Thymus (tissue), 11 donors: ENCODE data around the gene RBCK1. TPM values are rescaled to one million over a fixed set of nuclear protein-coding genes. Genes with fewer than 3 reads are reported as not detected.

ENCODE experiments used
- DNase-seq, 9 donors: peaks; one replicate each; pipeline ENCODE4 v3.0.0-alpha.2; 2013; ENCODE audit warnings: low spot score in 9 of 9, low read depth in 6 of 9, missing footprints in 1 of 9
- H3K27ac ChIP-seq, 2 donors: one replicate each; pipeline ENCODE4 v1.5.1; 2013; ENCODE audit warnings: control low read depth in 1 of 2, low read depth in 1 of 2, low read length in 1 of 2, mild to moderate bottlenecking in 1 of 2, moderate library complexity in 1 of 2
- H3K27me3 ChIP-seq, 2 donors: one replicate each; pipeline ENCODE4 v1.5.1; 2013; ENCODE audit warnings: low read length in 1 of 2; ENCODE audit not compliant: control insufficient read depth in 2 of 2, insufficient read depth in 1 of 2
- H3K36me3 ChIP-seq, 2 donors: one replicate each; pipeline ENCODE4 v1.5.1; 2013; ENCODE audit warnings: low read length in 1 of 2, mild to moderate bottlenecking in 1 of 2, moderate library complexity in 1 of 2; ENCODE audit not compliant: control insufficient read depth in 2 of 2, insufficient read depth in 2 of 2
- H3K4me1 ChIP-seq, 2 donors: one replicate each; pipeline ENCODE4 v1.5.1; 2013; ENCODE audit warnings: low read length in 2 of 2; ENCODE audit not compliant: control insufficient read depth in 2 of 2, insufficient read depth in 2 of 2
- H3K4me3 ChIP-seq, 2 donors: one replicate each; pipeline ENCODE4 v1.5.1; 2013; ENCODE audit warnings: low read length in 2 of 2, control low read depth in 1 of 2, mild to moderate bottlenecking in 1 of 2
- H3K9me3 ChIP-seq, 2 donors: one replicate each; pipeline ENCODE4 v1.5.1; 2013; ENCODE audit warnings: low read length in 1 of 2, mild to moderate bottlenecking in 1 of 2; ENCODE audit not compliant: control insufficient read depth in 2 of 2, insufficient read depth in 1 of 2
- WGBS: extraction: QIAGEN DNeasy Blood & Tissue Kit; methylation state at CpG from one replicate; pipeline ENCODE4 v1.1.7; 2013; 5-methylcytosine and 5-hydroxymethylcytosine counted together
- polyA plus RNA-seq: library from polyadenylated mRNA; stranded (reverse); fragments of 200-250 nt; gene quantifications from one replicate; pipeline ENCODE4 v1.2.3, GENCODE V29; 2013
- total RNA-seq: library from RNA; stranded (reverse); fragments of 120-200 nt; gene quantifications from one replicate; pipeline ENCODE4 v1.2.4, GENCODE V29; 2013
- donor health status: healthy.

The RBCK1 gene
- total and polyA plus RNA-seq, 2 donors = 53.2 to 140 TPM

DNA sequence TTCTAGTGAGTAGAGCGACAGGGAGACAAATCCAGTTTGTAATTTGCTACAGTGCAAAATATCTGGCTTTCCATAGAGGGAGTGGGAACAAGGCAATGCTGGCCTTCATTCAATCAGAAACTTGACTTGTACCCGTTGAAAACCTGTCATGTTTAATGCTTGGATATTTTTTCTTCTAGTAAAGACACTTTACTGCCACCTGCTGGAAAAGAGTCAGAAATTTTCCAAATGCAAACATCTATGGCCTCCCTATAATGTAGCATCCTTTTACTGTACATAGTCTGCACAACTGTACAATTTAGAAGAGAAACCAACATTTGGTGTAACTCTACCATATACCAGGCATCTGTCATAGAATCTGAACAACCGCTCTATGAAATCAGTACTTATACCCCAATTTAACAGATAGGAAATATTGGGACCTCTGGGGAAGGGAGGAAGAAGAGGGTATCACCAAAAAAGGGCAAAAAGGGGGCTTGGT lies 70.9 kb downstream of the RBCK1 start:
- Histone ChIP-seq H3K4me1 (peaks cover 0 to 2% of the 10 kb centered on the region in 2 donors), H3K4me3 (no peak overlapping the region), H3K27me3 (no peaks in the 10 kb centered on the region), H3K27ac (no peak overlapping the region), H3K9me3 (no peaks in the 10 kb centered on the region), H3K36me3 (peaks cover 42 to 44% of the 10 kb centered on the region in 2 donors)
- DNase-seq = peak; percentile 24 to 88 (median 70)
- 62% methylated on average over 3 of the region's 3 CpGs for WGBS

DNA sequence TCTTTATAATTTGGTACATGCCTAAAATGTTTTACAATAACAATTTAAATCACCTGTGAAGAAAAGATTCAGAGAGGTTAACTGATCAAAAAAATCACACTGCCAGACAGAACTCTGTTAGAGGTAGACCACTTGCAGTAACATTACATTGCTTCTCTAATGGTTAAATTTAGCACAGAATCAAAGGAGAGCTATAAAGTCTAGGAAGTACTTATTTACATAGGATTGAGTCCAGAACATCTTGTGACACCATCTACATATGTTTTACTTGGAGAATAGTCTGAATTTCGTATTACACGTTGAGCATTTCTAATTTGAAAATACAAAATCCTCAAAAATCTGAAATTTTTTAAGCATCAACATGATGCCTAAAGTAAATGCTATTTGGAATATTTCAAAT lies 71.4 kb downstream of the RBCK1 start:
- Histone ChIP-seq H3K27me3 (no peaks in the 10 kb centered on the region), H3K9me3 (no peaks in the 10 kb centered on the region), H3K36me3 (peaks cover 45 to 47% of the 10 kb centered on the region in 2 donors), H3K4me1 (peaks cover 0 to 2% of the 10 kb centered on the region in 2 donors), H3K27ac (no peak overlapping the region), H3K4me3 (no peak overlapping the region)
- 96% methylated on average over 2 of the region's 2 CpGs for WGBS
- DNase-seq = no peak

- 97% methylated on average over 3 of the region's 3 CpGs for WGBS
- H3K36me3 ChIP-seq = peaks cover 48 to 51% of the 10 kb centered on the region in 2 donors
Observed at GRCh38 chr20:480044-480443, 71.9 kb downstream of the RBCK1 start.

GRCh38 chr20:481167-481566 lies 73.1 kb downstream of the RBCK1 start:
- H3K4me3 ChIP-seq = no peak overlapping the region
- peaks cover 0 to 2% of the 10 kb centered on the region in 2 donors for H3K4me1 ChIP-seq
- no peak overlapping the region for H3K27ac ChIP-seq
- 83% methylated on average over 1 of the region's 1 CpG for WGBS
- H3K27me3 ChIP-seq = no peaks in the 10 kb centered on the region
- DNase-seq = peak in 1 of 9 donors; percentile 6
- H3K36me3 ChIP-seq = peaks cover 48 to 63% of the 10 kb centered on the region in 2 donors
- no peaks in the 10 kb centered on the region for H3K9me3 ChIP-seq

More at GRCh38 chr20:480044-480443, 71.9 kb downstream of the RBCK1 start:
- Histone ChIP-seq H3K9me3 (no peaks in the 10 kb centered on the region), H3K27ac (no peak overlapping the region), H3K4me1 (peaks cover 0 to 2% of the 10 kb centered on the region in 2 donors), H3K27me3 (no peaks in the 10 kb centered on the region), H3K4me3 (no peak overlapping the region)
- DNase-seq = no peak

Other genes with a start within 250 kb of the RBCK1 start
- not detected for gene DEFB128, start 218.6 kb upstream of the RBCK1 start, total RNA-seq
- gene DEFB128, start 218.6 kb upstream of the RBCK1 start, polyA plus RNA-seq = not detected
- not detected for gene DEFB129, start 181.0 kb upstream of the RBCK1 start, total RNA-seq
- not detected for gene DEFB129, start 181.0 kb upstream of the RBCK1 start, polyA plus RNA-seq
- not detected for gene DEFB132, start 150.6 kb upstream of the RBCK1 start, total RNA-seq
- gene DEFB132, start 150.6 kb upstream of the RBCK1 start, polyA plus RNA-seq = 0.07 TPM
- 1.2 TPM for gene C20orf96, start 117.5 kb upstream of the RBCK1 start, total RNA-seq
- 4.3 TPM for gene C20orf96, start 117.5 kb upstream of the RBCK1 start, polyA plus RNA-seq
- 28.5 TPM for gene ZCCHC3, start 110.7 kb upstream of the RBCK1 start, total RNA-seq
- 21.8 TPM for gene ZCCHC3, start 110.7 kb upstream of the RBCK1 start, polyA plus RNA-seq
- 2.5 TPM for gene SOX12, start 82.7 kb upstream of the RBCK1 start, total RNA-seq
- gene SOX12, start 82.7 kb upstream of the RBCK1 start, polyA plus RNA-seq = 4.7 TPM
- gene NRSN2, start 61.2 kb upstream of the RBCK1 start, total RNA-seq = 3.8 TPM
- gene NRSN2, start 61.2 kb upstream of the RBCK1 start, polyA plus RNA-seq = 16.7 TPM
- gene TRIB3, start 27.5 kb upstream of the RBCK1 start, total RNA-seq = 7.0 TPM
- gene TRIB3, start 27.5 kb upstream of the RBCK1 start, polyA plus RNA-seq = 10.1 TPM
- gene TBC1D20, start 54.2 kb downstream of the RBCK1 start, total RNA-seq = 14.4 TPM
- gene TBC1D20, start 54.2 kb downstream of the RBCK1 start, polyA plus RNA-seq = 16.2 TPM
- gene CSNK2A1, start 135.5 kb downstream of the RBCK1 start, total RNA-seq = 79.1 TPM
- 34.9 TPM for gene CSNK2A1, start 135.5 kb downstream of the RBCK1 start, polyA plus RNA-seq
- 0.42 TPM for gene TCF15, start 202.0 kb downstream of the RBCK1 start, total RNA-seq
- 0.62 TPM for gene TCF15, start 202.0 kb downstream of the RBCK1 start, polyA plus RNA-seq
- gene SRXN1, start 244.9 kb downstream of the RBCK1 start, total RNA-seq = 3.5 TPM
- 10.8 TPM for gene SRXN1, start 244.9 kb downstream of the RBCK1 start, polyA plus RNA-seq